Measurements from ENCODE around the gene SNCAIP. TPM values are rescaled to one million over a fixed set of nuclear protein-coding genes. Genes with fewer than 3 reads are reported as not detected.

The SNCAIP gene
- total and polyA plus RNA-seq, 9 of the 15 experiments (the other 6 are each of a cell fraction or from before 2014, with no cell fraction given): 0.04 TPM; not detected in 8

DNA sequence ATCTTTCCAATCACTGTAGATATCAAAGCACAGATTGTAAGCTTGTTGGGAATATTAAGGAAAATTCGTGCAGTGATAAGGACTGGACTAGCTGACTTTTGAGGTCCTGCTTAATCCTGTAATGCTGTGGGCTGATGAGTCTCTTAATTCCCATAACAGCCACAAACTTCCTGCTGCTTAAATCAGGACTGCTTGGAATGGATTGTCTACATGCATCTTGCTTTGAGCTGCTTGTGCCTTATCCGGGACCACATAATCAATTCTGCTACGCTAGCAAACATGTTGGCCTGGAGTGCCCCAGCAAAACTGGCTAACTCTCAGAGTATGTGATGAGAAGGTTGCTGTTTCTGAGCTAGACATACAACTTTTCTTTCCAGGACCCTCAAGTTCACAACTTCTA lies 79.6 kb downstream of the SNCAIP start (continued):
- TF ChIP-seq, protein P1, sequence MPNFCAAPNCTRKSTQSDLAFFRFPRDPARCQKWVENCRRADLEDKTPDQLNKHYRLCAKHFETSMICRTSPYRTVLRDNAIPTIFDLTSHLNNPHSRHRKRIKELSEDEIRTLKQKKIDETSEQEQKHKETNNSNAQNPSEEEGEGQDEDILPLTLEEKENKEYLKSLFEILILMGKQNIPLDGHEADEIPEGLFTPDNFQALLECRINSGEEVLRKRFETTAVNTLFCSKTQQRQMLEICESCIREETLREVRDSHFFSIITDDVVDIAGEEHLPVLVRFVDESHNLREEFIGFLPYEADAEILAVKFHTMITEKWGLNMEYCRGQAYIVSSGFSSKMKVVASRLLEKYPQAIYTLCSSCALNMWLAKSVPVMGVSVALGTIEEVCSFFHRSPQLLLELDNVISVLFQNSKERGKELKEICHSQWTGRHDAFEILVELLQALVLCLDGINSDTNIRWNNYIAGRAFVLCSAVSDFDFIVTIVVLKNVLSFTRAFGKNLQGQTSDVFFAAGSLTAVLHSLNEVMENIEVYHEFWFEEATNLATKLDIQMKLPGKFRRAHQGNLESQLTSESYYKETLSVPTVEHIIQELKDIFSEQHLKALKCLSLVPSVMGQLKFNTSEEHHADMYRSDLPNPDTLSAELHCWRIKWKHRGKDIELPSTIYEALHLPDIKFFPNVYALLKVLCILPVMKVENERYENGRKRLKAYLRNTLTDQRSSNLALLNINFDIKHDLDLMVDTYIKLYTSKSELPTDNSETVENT (CRISPR knock-in tag; IDR thresholded peaks at IDR 0.05): no peak
- no peak for TF ChIP-seq CCAR2 (IDR thresholded peaks at IDR 0.05; ENCODE audit: low read depth, low read length)
- TF ChIP-seq EWSR1 (IDR thresholded peaks at IDR 0.05; ENCODE audit: borderline replicate concordance, low read depth, partially characterized antibody): no peak
- no peak for TF ChIP-seq TRIM24 (IDR thresholded peaks at IDR 0.05)
- TF ChIP-seq SNIP1 (IDR thresholded peaks at IDR 0.05; ENCODE audit: low read depth): no peak
- no peak for TF ChIP-seq SIN3B (IDR thresholded peaks at IDR 0.05; ENCODE audit: low read depth)
- TF ChIP-seq WHSC1 (IDR thresholded peaks at IDR 0.05; ENCODE audit: low read length): no peak
- no peak for TF ChIP-seq ZFPM2 (CRISPR knock-in tag; IDR thresholded peaks at IDR 0.05)
- no peak for TF ChIP-seq NONO (IDR thresholded peaks at IDR 0.05; ENCODE audit: low read depth in 2 of 2, low read length in 1 of 2)
- TF ChIP-seq, protein P2, sequence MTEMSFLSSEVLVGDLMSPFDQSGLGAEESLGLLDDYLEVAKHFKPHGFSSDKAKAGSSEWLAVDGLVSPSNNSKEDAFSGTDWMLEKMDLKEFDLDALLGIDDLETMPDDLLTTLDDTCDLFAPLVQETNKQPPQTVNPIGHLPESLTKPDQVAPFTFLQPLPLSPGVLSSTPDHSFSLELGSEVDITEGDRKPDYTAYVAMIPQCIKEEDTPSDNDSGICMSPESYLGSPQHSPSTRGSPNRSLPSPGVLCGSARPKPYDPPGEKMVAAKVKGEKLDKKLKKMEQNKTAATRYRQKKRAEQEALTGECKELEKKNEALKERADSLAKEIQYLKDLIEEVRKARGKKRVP (CRISPR knock-in tag; IDR thresholded peaks at IDR 0.05): no peak
- no peak for TF ChIP-seq SMARCA5 (IDR thresholded peaks at IDR 0.05)
- no peak for TF ChIP-seq CCNT2 (IDR thresholded peaks at IDR 0.05; ENCODE audit: borderline replicate concordance, extremely low read depth, insufficient read length, low read depth, low read length)
